Measurements from ENCODE around the gene BLOC1S1. TPM values are rescaled to one million over a fixed set of nuclear protein-coding genes. Genes with fewer than 3 reads are reported as not detected.

The BLOC1S1 gene
- total RNA-seq, 4 donors from 2014 or later: 114 to 167 (median 138) TPM

GRCh38 chr12:55728186-55728938 lies 12.5 kb downstream of the BLOC1S1 start:
- WGBS, 2 donors: 0% methylated on average over 29 to 31 of the region's 61 CpGs
- intact Hi-C loops (cut with DNase I; ENCODE audit: low total_unique reads): no loop called here
- H3K4me3 ChIP-seq (ENCODE audit: low read depth, poor library complexity, severe bottlenecking): peak overlapping the region; percentile 70
- DNase-seq (ENCODE audit: low spot score in 2 of 2): peak; percentile 82 to 97
- TF ChIP-seq POLR2A (IDR thresholded peaks at IDR 0.05): no peak
- TF ChIP-seq, protein P1, sequence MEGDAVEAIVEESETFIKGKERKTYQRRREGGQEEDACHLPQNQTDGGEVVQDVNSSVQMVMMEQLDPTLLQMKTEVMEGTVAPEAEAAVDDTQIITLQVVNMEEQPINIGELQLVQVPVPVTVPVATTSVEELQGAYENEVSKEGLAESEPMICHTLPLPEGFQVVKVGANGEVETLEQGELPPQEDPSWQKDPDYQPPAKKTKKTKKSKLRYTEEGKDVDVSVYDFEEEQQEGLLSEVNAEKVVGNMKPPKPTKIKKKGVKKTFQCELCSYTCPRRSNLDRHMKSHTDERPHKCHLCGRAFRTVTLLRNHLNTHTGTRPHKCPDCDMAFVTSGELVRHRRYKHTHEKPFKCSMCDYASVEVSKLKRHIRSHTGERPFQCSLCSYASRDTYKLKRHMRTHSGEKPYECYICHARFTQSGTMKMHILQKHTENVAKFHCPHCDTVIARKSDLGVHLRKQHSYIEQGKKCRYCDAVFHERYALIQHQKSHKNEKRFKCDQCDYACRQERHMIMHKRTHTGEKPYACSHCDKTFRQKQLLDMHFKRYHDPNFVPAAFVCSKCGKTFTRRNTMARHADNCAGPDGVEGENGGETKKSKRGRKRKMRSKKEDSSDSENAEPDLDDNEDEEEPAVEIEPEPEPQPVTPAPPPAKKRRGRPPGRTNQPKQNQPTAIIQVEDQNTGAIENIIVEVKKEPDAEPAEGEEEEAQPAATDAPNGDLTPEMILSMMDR (IDR thresholded peaks at IDR 0.05): no peak

DNA sequence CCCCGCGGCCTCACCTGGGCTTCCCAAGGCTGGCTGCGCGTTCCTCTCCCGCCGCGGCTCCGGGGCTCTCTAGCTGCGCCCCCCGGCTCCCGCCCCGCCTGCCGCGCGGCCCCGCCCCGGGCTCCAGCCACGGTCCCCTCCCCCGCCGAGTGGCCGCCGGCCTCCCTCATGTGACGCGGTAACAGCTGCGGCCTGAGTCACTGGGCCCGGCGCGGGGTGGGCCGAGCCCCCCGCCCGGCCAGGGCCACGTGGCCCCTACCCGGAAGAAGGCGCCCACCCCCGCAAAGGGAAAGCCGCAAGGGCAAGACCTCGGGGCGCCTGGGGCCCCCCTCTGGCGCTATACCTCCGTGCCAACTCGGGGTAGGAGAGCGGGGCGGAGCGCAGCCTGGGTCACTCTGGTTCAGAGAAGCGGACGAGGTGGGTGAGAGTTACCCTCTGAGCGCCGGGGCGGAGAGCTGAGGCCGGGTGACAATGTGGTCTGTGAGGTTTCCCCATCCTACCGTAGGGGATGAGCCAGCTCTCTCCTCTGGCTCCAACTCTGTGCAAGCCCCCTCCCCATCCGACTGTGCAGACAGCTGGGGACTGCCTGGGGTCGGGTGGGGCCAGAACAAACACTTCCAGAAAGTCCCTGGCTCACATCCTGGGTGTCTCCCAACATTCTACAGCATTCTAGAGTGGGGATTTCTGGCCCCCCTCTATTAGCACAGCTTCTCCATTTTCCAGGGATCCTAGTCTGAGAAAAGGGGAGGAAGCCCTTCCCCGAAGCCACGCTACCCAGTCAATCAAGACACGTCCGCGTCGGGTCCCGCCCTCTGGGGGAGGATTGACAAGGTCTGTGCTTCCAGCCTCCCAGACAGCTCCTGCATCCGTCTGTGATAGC lies 13.3 kb downstream of the BLOC1S1 start, which contains the start of gene CD63:
CD63 (minus strand) TSS at position 71 of the 880 bp plus-strand sequence. CDS start 668 bp downstream, outside the sequence.
- TF ChIP-seq, protein P1 (IDR thresholded peaks at IDR 0.05): no peak
- peak in 1 of 2 donors; percentile 84 for TF ChIP-seq POLR2A (IDR thresholded peaks at IDR 0.05)
- WGBS, 2 donors: 0 to 1% methylated on average over 15 to 17 of the region's 61 CpGs
- H3K4me3 ChIP-seq (ENCODE audit: low read depth, poor library complexity, severe bottlenecking): peak within 1 kb of the TSS; percentile 70
- peak; percentile 94 to 98 for DNase-seq (ENCODE audit: low spot score in 2 of 2)
- intact Hi-C loops (cut with DNase I; ENCODE audit: low total_unique reads): no loop called here

DNA sequence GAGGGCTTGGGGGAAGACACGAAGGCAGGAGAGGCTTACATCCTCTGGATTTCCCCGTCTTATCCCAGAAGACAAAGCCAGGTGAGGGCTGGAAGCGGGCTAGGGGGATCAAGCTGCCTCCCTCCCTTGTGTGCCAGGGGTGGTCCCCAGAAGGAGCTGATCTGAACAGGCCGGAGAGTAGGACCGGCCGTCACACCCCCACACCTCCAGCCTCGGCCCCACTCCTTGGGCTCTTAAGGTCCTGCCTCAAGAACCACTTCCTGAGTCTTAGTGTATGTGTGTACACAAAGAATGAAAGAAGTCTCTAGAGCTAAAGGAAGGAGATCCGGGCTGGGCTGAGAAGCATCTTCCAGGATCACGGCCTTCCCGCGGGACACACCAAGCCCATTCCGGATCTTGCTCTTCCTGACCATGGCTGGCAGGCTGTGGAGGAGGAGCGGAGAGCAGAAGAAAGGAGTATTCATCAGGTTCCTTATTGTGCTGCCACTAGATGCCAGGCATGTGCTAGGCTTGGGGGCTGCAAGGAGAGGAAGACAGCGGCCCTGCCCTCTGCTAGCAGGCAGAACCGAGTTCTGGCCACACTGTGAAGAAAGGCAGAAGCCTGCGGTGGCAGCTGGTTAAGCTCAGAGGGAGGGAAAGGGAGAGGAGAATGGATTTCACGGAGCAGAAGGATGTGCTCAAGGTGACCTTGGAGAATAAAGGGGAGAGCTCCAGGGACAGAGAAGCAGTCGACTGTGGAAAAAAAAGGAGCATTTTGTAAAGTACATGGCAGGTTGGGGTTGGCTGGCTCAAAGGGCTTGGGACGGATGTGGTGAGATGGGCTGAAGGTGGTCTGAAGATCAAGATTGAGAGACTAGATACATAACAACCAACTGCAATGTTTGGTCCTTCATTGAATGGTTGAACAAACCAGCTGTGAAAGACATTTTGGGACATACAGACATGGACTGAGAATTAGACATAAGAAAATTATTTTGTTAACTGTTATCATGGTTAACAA lies 14.3 kb downstream of the BLOC1S1 start:
- intact Hi-C loops (cut with DNase I; ENCODE audit: low total_unique reads): no loop called here
- TF ChIP-seq, protein P1 (IDR thresholded peaks at IDR 0.05): no peak
- no peak for TF ChIP-seq POLR2A (IDR thresholded peaks at IDR 0.05)
- H3K4me3 ChIP-seq (ENCODE audit: low read depth, poor library complexity, severe bottlenecking): peak overlapping the region; percentile 1
- DNase-seq (ENCODE audit: low spot score in 2 of 2): peak; percentile 59 to 88
- 6 to 8% methylated on average over 14 to 17 of the region's 19 CpGs for WGBS, 2 donors

DNA sequence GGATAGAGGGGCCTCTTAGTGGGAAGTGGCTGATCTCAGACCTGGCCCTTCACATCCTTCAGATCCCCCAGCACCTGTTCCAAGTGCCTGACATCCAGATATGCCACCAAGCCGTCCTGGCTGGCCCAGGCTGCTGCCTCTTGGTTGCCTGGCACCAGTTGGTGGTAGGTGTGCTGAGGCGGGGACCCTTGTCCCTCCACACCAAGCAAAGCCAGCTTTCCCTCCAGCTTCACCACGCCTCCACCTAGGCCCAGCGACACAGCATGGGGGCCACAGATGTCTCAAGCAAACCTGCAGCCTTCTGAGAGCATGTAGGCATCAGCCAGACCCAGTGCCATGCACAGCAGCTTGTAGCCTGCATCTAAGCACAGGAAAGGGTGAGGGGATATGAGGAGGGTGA lies 16.4 kb downstream of the BLOC1S1 start:
- DNase-seq (ENCODE audit: low spot score in 2 of 2): peak in 1 of 2 donors; percentile 79
- no peak for TF ChIP-seq POLR2A (IDR thresholded peaks at IDR 0.05)
- TF ChIP-seq, protein P1 (IDR thresholded peaks at IDR 0.05): no peak
- H3K4me3 ChIP-seq (ENCODE audit: low read depth, poor library complexity, severe bottlenecking): no peak overlapping the region
- WGBS, 2 donors: 84 to 92% methylated on average over 4 of the region's 4 CpGs
- intact Hi-C loops (cut with DNase I; ENCODE audit: low total_unique reads): no loop called here

GRCh38 chr12:55733021-55733555 lies 17.2 kb downstream of the BLOC1S1 start:
- no peak overlapping the region for H3K4me3 ChIP-seq (ENCODE audit: low read depth, poor library complexity, severe bottlenecking)
- WGBS, 2 donors: 91 to 94% methylated on average over 14 of the region's 14 CpGs
- intact Hi-C loops (cut with DNase I; ENCODE audit: low total_unique reads): no loop called here
- TF ChIP-seq, protein P1 (IDR thresholded peaks at IDR 0.05): no peak
- TF ChIP-seq POLR2A (IDR thresholded peaks at IDR 0.05): no peak
- peak in 1 of 2 donors; percentile 76 for DNase-seq (ENCODE audit: low spot score in 2 of 2)
